ENCODE measurements around the gene KIF24.
"Not testable (repeated sequence)": the region's sequence is repeated elsewhere in the genome, so short reads cannot be mapped to it uniquely, and the experiment has no call there.

KIF24 gene

GRCh38 chr9:34366365-34366764, 37.3 kb upstream of the KIF24 start:
- DNase-seq (ENCODE audit: low read depth in 2 of 2), result no peak

- DNase-seq (ENCODE audit: low read depth in 2 of 2), result no peak
Observed at GRCh38 chr9:34365282-34365681, 36.2 kb upstream of the KIF24 start.

- no peak for DNase-seq (ENCODE audit: low read depth in 2 of 2)
Observed at GRCh38 chr9:34363619-34364351, 34.7 kb upstream of the KIF24 start.

GRCh38 chr9:34362614-34363214, 33.6 kb upstream of the KIF24 start:
- no peak for DNase-seq (ENCODE audit: low read depth in 2 of 2)

- not testable (repeated sequence) for DNase-seq (ENCODE audit: low read depth in 2 of 2)
Observed at GRCh38 chr9:34352957-34353356, 23.9 kb upstream of the KIF24 start.

- DNase-seq (ENCODE audit: low read depth in 2 of 2), result not testable (repeated sequence)
Observed at GRCh38 chr9:34352122-34352652, 23.1 kb upstream of the KIF24 start.

DNA sequence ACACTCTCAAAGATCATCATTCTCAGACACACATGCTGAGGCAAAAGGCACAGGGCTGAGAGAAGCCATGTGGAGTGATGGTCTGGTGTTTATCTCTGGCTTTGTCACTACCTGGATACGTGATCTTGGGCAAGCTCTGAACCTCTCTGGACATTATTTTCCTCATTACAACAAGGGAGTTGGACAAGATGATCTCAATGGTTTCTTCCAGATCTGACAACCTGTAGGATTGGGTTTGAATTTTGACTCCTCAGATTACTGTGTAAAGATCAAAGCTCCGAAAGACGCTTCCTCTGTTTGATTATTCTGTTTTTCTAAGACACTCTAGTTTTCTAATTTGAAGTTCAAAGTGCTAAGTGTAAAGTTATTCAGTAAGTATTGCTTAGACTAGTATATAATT, 20.3 kb upstream of the KIF24 start:
- DNase-seq (ENCODE audit: low read depth in 2 of 2), result no peak

DNA sequence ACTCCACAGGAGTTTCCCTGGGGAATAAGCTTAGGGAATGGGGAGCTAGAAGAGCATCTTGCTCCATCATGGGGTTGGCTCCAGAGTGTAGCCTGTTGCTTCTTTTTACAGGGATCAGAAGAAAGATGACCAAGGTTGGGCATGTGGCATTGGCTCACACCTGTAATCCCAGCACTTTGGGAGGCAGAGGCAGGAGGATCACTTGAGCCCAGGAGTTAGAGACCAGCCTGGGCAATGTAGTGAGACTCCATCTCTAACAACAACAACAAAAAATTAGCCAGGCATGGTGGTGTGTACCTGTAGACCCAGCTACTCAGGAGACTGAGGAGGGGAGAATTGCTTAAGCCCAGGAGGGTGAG, 18.7 kb upstream of the KIF24 start:
- no peak for DNase-seq (ENCODE audit: low read depth in 2 of 2)

DNA sequence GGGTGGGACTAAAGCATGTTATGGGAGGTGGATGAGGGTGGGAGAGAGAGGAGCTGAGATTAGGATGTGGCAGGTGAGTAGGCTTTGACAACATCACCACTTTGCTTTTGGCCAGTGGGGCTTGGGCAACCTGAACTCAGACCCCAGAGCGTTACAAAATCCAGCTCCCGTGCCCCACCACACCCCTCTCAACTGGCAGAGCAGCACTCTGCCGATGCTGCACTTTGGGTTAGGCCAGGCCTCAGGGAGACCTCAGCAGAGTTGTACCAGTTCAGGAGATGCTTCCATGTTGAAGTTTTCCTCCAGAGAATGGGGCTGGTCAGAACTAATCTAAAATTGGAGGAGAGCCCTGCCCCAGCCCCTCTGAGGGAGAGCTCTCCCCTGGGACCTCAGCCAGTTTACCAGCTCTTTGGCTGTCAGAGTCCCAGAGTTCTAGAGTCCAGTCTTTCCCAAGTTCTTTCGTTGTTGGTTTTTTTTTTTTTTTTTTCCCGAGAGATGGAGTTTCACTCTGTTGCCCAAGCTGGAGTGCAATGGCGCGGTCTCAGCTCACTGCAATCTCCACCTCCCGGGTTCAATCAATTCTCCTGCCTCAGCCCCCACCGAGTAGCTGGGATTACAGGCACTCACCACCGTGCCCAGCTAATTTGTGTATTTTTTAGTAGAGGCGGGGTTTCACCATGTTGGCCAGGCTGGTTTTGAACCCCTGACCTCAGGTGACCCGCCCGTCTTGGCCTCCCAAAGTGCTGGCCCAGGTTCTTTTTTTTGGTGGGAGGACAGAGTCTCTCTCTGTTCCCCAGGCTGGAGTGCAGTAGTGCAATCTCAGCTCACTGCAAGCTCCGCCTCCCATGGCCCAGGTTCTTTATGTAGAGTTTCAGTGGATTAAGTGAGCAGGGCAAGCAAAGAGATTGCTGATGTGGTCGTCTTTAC, 18.1 kb upstream of the KIF24 start:
- DNase-seq (ENCODE audit: low read depth in 2 of 2), result no peak

DNA sequence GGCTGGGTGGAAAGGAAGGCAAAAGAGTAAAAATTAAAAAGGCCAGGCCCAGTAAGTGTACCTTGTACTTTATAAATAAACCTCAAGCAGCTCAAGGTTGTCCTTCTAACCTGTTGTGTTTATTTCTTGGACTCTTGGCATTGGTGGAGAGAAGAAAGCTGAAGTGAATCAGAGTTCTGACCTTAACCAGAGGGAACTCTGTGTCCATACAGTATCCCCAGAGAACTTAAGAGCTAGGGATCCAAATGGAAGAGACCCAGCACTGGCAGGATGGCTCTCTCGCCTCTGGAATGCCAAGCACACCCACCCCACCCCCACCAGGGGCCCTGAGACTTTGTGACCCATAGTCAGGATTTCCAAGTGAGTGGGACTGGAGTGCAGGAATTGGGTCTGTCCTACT, 14.5 kb upstream of the KIF24 start:
- DNase-seq (ENCODE audit: low read depth in 2 of 2), result no peak

DNA sequence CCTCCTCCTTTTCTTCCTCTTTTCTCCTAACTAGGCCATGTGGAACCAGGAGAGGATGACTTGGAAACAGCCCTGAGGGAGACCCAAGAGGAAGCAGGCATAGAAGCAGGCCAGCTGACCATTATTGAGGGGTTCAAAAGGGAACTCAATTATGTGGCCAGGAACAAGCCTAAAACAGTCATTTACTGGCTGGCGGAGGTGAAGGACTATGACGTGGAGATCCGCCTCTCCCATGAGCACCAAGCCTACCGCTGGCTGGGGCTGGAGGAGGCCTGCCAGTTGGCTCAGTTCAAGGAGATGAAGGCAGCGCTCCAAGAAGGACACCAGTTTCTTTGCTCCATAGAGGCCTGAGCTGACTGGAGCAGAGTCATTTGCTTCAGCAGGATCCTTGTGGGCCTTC, 14.0 kb upstream of the KIF24 start:
- DNase-seq (ENCODE audit: low read depth in 2 of 2), result no peak

- DNase-seq (ENCODE audit: low read depth in 2 of 2), result no peak
Observed at GRCh38 chr9:34341659-34342295, 12.7 kb upstream of the KIF24 start.

GRCh38 chr9:34338665-34339385, 9.8 kb upstream of the KIF24 start:
- DNase-seq (ENCODE audit: low read depth in 2 of 2), result no peak

GRCh38 chr9:34338079-34338478, 9.0 kb upstream of the KIF24 start:
- DNase-seq (ENCODE audit: low read depth in 2 of 2), result not testable (repeated sequence)

DNA sequence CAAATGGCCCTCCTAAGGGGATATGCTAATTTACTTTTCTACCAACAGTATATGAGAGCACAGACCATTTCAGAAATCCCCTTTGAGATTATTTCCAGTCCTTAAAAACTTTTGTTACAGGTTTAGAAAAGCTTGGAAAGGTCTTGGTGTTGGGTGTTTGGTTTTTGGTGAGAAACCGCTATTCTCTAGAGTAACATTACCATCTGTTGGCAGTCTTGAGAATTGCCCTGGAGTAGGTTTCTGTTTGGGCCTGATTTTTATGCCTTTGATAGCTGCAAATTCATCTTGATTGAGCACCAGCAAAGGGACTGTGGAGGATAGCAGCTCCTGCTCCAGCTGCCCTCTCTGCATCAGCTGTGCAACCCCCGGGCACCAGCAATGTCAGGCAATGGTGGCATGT, 8.3 kb upstream of the KIF24 start:
- DNase-seq (ENCODE audit: low read depth in 2 of 2), result no peak

- DNase-seq (ENCODE audit: low read depth in 2 of 2), result no peak
Observed at GRCh38 chr9:34335376-34335775, 6.3 kb upstream of the KIF24 start.

DNA sequence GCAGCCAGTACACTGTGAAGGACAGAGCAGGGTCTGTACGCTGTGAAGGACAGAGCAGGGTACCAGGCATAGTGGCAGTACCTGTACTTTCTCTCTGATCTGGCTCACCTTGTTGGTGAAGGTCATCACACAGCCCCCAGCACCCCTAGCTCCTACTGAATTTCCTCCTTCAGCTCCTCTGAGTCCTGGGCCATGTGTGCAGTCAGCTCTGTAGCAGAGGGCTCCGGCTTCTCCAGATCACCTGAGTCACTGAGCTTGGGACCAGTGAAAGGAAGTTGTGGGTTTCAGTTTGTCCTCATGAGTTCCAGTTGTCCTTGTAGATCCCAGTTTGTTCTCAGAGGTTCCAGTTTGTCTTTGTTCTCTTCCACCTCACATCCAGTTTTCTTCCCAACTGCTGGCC, 5.8 kb upstream of the KIF24 start:
- DNase-seq (ENCODE audit: low read depth in 2 of 2), result no peak

GRCh38 chr9:34334337-34334824, 5.3 kb upstream of the KIF24 start:
- DNase-seq (ENCODE audit: low read depth in 2 of 2), result no peak

GRCh38 chr9:34333836-34334235, 4.8 kb upstream of the KIF24 start:
- DNase-seq (ENCODE audit: low read depth in 2 of 2), result no peak

DNA sequence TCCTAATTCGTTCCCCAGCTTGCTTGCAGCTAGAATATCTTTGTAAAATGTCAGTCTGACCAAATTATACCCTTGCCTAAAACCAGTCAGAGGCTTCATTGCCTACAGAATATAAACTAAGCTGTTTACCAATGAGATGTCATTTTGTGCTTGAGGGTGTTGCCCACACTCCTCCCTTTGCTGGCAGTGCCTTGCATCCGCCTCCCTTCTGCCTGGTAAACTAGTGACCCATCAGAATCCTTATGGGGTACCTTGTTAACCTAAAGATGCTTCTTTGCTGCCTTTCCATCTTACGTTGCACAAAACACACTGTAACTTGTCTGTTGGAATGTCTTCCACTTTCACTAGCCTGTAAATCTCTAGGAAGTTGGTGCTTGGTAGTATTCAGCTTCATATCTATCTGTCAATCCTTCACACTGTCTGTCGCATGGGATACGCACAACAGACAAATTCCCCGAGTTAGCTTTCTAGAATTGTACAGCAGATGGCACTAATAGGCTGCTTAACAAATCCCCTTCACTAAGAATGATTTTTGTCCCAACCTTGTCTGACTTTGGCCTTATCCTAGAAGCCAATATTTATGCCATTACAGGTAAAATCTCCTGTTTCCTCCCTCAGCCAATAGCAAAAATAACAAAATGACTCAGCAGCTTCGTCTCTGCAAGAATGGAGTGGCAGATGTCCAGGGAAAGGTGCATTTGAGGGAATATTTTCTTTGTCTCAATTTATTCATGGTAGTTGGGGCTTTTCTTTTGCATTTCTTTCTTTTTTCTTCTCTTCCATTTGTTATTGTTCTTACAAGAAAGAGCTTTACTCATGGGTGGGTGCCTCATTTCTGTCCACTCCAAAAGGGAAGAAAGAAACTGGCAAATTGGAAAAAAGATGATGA, 3.3 kb upstream of the KIF24 start:
- DNase-seq (ENCODE audit: low read depth in 2 of 2), result no peak

All from stimulated activated CD8-positive, alpha-beta memory T cell treated with anti-CD3 and anti-CD28 coated beads, Interleukin-2, amount 100 ng/mL, for 48 hours (primary cell).